Keratinocyte (primary cell): ENCODE results near the gene GNB4. TPM values are rescaled to one million over a fixed set of nuclear protein-coding genes. Genes with fewer than 3 reads are reported as not detected.

Source experiments
- DNase-seq: peaks from one replicate; pipeline ENCODE4 v3.0.0-alpha.2; 2011; ENCODE audit warnings: low read depth, missing footprints, low spot score
- FAIRE-seq: peaks from 2 replicates; lab custom pipeline; 2011; peaks lifted over from hg19 to GRCh38; lab: Jason Lieb, UNC
- H2AFZ ChIP-seq: 2 replicates; pipeline ENCODE4 v1.6.0; 2012; ENCODE audit warnings: low read length, control low read depth, inconsistent platforms; ENCODE audit not compliant: control insufficient read depth
- H3K27ac ChIP-seq: 2 replicates; pipeline ENCODE4 v1.5.1; 2011; ENCODE audit warnings: low read length; ENCODE audit not compliant: control insufficient read depth, insufficient read depth
- H3K27me3 ChIP-seq: 3 replicates; pipeline ENCODE4 v1.6.0; 2011; ENCODE audit warnings: low read length; ENCODE audit not compliant: control insufficient read depth, insufficient read depth; ENCODE audit errors: extremely low read depth
- H3K36me3 ChIP-seq, 2 experiments: 2 replicates in 1 of 2; 3 replicates in 1 of 2; pipeline ENCODE4 v1.5.1; 2011; ENCODE audit warnings: low read length in 2 of 2, mild to moderate bottlenecking in 1 of 2; ENCODE audit not compliant: control insufficient read depth in 2 of 2, insufficient read depth in 2 of 2; ENCODE audit errors: extremely low read depth in 1 of 2
- H3K4me1 ChIP-seq: 3 replicates; pipeline ENCODE4 v1.5.1; 2011; ENCODE audit warnings: low read length; ENCODE audit not compliant: control insufficient read depth, insufficient read depth; ENCODE audit errors: extremely low read depth
- H3K4me2 ChIP-seq: 3 replicates; pipeline ENCODE4 v1.6.0; 2011; ENCODE audit warnings: low read depth, low read length; ENCODE audit not compliant: control insufficient read depth, insufficient read depth; ENCODE audit errors: extremely low read depth
- H3K4me3 ChIP-seq, 3 experiments: fragments of 200-600 bp in 1 of 3; sonication (generic) in 1 of 3; 2 replicates in 2 of 3; 3 replicates in 1 of 3; pipeline ENCODE4 v1.5.1; 2011 to 2016; ENCODE audit warnings: low read length in 3 of 3, mild to moderate bottlenecking in 3 of 3, control low read depth in 2 of 3, inconsistent platforms in 1 of 3, low read depth in 1 of 3, mixed read lengths in 1 of 3, mixed run types in 1 of 3, moderate library complexity in 1 of 3; ENCODE audit not compliant: control insufficient read depth in 2 of 3, insufficient read depth in 2 of 3; ENCODE audit errors: extremely low read depth in 1 of 3
- H3K79me2 ChIP-seq: 2 replicates; pipeline ENCODE4 v1.6.0; 2012; ENCODE audit warnings: low read length; ENCODE audit not compliant: control insufficient read depth, insufficient read depth
- H3K9ac ChIP-seq: 3 replicates; pipeline ENCODE4 v1.6.0; 2011; ENCODE audit warnings: low read length; ENCODE audit not compliant: control insufficient read depth, insufficient read depth; ENCODE audit errors: extremely low read depth
- H3K9me1 ChIP-seq: 3 replicates; pipeline ENCODE4 v1.6.0; 2011; ENCODE audit warnings: low read length; ENCODE audit not compliant: control insufficient read depth, insufficient read depth; ENCODE audit errors: extremely low read depth
- H3K9me3 ChIP-seq: 2 replicates; pipeline ENCODE4 v1.5.1; 2012; ENCODE audit warnings: low read depth, low read length; ENCODE audit not compliant: control insufficient read depth
- H4K20me1 ChIP-seq: 3 replicates; pipeline ENCODE4 v1.6.0; 2011; ENCODE audit warnings: low read length; ENCODE audit not compliant: control insufficient read depth, insufficient read depth; ENCODE audit errors: extremely low read depth
- CTCF ChIP-seq, 3 experiments: IDR thresholded peaks in 1 of 3; conservative IDR thresholded peaks in 1 of 3; optimal IDR thresholded peaks in 1 of 3; 2 replicates in 2 of 3; 3 replicates in 1 of 3; pipeline versions ENCODE3 to v1.5.1; 2011; ENCODE audit warnings: low read length in 3 of 3, mild to moderate bottlenecking in 3 of 3, moderate library complexity in 2 of 3, control low read depth in 1 of 3, inconsistent platforms in 1 of 3; ENCODE audit not compliant: insufficient read depth in 2 of 3; ENCODE audit errors: extremely low read depth in 1 of 3
- EZH2 ChIP-seq: IDR thresholded peaks from one replicate; pipeline ENCODE4 v1.6.1; 2012; ENCODE audit warnings: inconsistent platforms, mild to moderate bottlenecking, low read length, moderate library complexity
- dilution Hi-C: fragments of 300-500 bp; cut with MboI; formaldehyde crosslinking; loops from one replicate; pipeline ENCODE4 v1.7.0; 2020; ENCODE audit warnings: low sequenced_read_pairs; ENCODE audit not compliant: extremely low pct_ligation_motif_present
- polyA plus RNA-seq, 5 experiments: library from polyadenylated mRNA; depleted of rRNA in 3 of 5; stranded (reverse) in 3 of 5; stranded (forward) in 1 of 5; unstranded in 1 of 5; fragments of >200 nt; gene quantifications; 1 replicate in 1 of 5; 2 replicates in 3 of 5; 3 replicates in 1 of 5; pipeline versions ENCODE4 v1.2.1 to v1.2.3, GENCODE V29; 2011 to 2012; ENCODE audit warnings: missing spikeins in 2 of 5, low read depth in 1 of 5, low replicate concordance in 1 of 5

Gene GNB4
- polyA plus RNA-seq, 1 donor (not counting 4 experiments of a cell fraction or from before 2014, with no cell fraction given), result 51.1 TPM

DNA sequence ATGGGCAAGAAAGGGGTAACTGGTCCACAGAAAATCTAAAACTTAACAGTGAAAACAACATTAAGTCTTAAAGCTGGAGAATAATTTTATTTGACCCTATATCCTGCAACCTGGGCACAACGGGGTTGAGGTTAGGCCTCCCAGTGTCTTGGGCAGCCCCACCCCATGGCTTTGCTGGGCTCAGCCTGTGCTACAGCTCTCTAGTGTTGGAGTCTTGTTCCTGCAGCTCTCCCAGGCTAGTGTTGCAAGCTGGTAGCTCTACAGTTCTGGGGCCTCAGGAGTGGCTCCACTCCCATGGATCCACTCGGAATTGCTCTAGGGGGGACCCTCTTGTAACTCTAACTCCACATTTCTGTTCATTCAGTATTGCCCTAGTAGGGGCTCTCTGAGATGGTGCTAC, 24.9 kb upstream of the GNB4 start:
- FAIRE-seq (no peak), DNase-seq (no peak)
- no peak overlapping the region for H2AFZ ChIP-seq
- dilution Hi-C loops, result no loop called here
- no peaks in the 10 kb centered on the region for H3K79me2 ChIP-seq
- no peaks in the 10 kb centered on the region for H4K20me1 ChIP-seq
- TF ChIP-seq CTCF (optimal IDR thresholded peaks at IDR 0.05 in 1 of 3, IDR thresholded peaks at IDR 0.05 in 1 of 3, conservative IDR thresholded peaks at IDR 0.05 in 1 of 3; ENCODE audit: extremely low read depth in 1 of 3, insufficient read depth in 2 of 3, low read length in 3 of 3) (peak in 2 of 3 experiments; percentile 22 to 42), EZH2 (no peak)
- no peaks in the 10 kb centered on the region for H3K27me3 ChIP-seq
- H3K9ac ChIP-seq, result no peak overlapping the region
- H3K4me2 ChIP-seq, result no peak overlapping the region
- H3K4me3 ChIP-seq, result no peak overlapping the region
- H3K27ac ChIP-seq, result no peak overlapping the region
- H3K36me3 ChIP-seq, result no peaks in the 10 kb centered on the region
- H3K4me1 ChIP-seq, result no peaks in the 10 kb centered on the region
- no peaks in the 10 kb centered on the region for H3K9me3 ChIP-seq
- no peaks in the 10 kb centered on the region for H3K9me1 ChIP-seq

DNA sequence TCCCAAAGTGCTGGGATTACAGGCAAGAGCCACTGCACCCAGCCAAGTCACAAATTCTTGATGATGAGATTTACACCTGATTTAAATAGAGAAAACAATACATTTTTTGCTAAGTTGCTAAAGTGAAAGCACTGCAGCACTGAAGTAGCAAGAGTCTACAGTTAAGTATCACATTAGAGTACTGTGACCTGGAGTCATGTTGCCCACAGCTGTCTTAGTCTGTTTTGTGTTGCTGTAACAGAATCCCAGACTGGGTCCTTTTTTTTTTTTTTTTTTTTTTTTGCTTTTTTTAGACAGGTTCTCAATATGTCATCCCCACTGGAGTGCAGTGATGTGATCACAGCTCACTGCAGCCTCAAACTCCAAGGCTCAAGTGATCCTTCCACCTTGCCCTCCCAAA, 23.2 kb upstream of the GNB4 start:
- Histone ChIP-seq H3K36me3 (no peaks in the 10 kb centered on the region), H3K4me1 (no peaks in the 10 kb centered on the region), H3K9me3 (no peaks in the 10 kb centered on the region), H2AFZ (no peak overlapping the region), H3K79me2 (no peaks in the 10 kb centered on the region), H3K27ac (no peak overlapping the region), H3K9me1 (no peaks in the 10 kb centered on the region), H3K4me3 (no peak overlapping the region), H3K9ac (no peak overlapping the region), H4K20me1 (no peaks in the 10 kb centered on the region), H3K27me3 (no peaks in the 10 kb centered on the region), H3K4me2 (no peak overlapping the region)
- no peak for DNase-seq
- FAIRE-seq, result no peak
- dilution Hi-C loops, result no loop called here
- TF ChIP-seq EZH2 (no peak), CTCF (optimal IDR thresholded peaks at IDR 0.05 in 1 of 3, IDR thresholded peaks at IDR 0.05 in 1 of 3, conservative IDR thresholded peaks at IDR 0.05 in 1 of 3; ENCODE audit: extremely low read depth in 1 of 3, insufficient read depth in 2 of 3, low read length in 3 of 3) (no peak)
